HG03520 (cell line): ENCODE measurements around the gene ETS1.

Experiments used
- ATAC-seq: cut with Tn5 transposase; IDR thresholded peaks from one replicate; pipeline ENCODE4 v1.9.1; 2021; ENCODE audit warnings: mild to moderate bottlenecking, moderate library complexity; ENCODE audit not compliant: unreplicated experiment

ETS1 gene

GRCh38 chr11:128587415-128587814 is at the start of gene ETS1:
Gene ETS1, minus strand, starts transcription at chr11:128587558. Its CDS starts 14,428 bp downstream, at chr11:128573130.
- ATAC-seq: no peak

GRCh38 chr11:128634395-128634794 is 47.0 kb upstream of the ETS1 start:
- ATAC-seq: no peak

GRCh38 chr11:128633384-128633965 is 46.1 kb upstream of the ETS1 start:
- ATAC-seq: no peak

DNA sequence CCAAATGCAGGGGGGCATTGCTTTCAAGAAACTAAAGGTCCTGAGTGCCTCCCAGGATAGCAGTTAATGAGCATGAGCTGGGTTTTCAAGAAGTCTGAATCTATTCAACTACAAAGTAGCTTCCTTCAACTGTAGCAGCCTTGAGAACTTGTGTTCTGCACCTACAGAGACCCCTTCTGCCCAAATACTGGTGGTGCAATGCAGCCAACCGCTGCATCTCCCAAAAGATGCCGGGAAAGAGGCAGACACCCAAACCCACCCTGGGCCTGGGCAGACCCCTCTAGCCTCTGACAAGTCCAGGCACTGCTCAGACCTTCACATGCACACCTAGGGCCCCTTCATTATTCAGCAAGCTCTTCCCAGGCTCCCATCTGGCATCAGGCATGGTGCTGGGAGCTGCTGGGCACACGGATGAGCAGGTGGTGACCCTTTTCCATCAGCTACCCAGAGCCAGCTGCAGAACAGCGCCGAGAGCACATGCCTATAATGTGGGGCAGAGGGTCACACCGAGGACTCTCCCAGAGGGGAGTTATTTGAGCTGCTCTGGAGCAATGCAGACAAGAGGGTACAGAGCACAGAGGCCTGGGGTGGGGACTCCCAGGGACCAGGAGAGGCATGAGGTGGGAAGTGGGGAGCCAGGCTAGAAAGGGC is 44.9 kb upstream of the ETS1 start:
- ATAC-seq: peak; percentile 35

- peak; percentile 56 for ATAC-seq
Measured at GRCh38 chr11:128630367-128631230, 43.2 kb upstream of the ETS1 start.

DNA sequence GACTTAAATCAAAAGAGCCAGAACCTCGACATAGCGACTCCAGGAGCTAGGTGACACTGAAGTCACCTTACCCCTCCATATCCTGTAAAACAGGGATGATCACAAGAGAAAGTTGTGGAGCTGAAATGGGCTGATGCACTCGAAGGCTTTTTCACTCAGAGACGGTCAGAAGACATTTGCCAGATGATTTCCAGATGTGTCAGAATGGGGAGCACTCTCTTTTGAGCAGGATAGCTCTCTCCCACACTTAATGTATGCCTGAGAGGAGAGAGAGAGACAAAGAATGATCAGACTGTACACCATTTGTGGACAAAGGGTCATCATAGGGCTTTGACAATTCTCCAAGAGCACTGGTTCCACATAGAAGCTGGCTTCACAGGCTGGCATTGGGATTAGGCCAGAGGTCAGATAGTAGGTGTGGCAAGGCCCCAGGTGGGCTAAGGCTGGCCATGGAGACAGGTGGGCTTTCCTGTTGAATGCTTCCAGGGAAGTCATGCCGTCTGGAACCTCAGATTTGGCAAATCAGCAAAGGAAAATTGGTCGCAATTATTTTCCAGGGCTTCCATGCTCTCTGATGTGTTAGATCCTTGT is 42.3 kb upstream of the ETS1 start:
- no peak for ATAC-seq

DNA sequence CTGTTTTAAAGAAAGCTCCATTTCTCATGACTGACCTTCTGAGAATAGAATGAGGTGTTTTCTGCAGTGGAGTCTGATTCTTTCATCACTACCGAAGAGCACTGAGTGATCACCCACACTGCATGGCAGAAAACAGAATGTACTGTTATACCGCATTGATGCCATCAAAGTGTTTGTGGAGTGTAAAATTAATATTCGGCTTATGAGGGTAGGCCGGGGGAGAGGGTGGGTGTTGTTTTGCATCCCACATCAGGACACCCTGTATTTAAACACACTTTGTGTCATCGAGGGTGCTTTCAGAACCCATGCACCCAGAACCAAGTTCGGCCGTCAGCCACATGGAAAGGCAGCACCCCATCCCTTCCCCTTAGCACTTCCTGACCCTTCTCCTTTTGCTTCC is 41.3 kb upstream of the ETS1 start:
- ATAC-seq: no peak

GRCh38 chr11:128628325-128628673 is 40.9 kb upstream of the ETS1 start:
- peak; percentile 3 for ATAC-seq

DNA sequence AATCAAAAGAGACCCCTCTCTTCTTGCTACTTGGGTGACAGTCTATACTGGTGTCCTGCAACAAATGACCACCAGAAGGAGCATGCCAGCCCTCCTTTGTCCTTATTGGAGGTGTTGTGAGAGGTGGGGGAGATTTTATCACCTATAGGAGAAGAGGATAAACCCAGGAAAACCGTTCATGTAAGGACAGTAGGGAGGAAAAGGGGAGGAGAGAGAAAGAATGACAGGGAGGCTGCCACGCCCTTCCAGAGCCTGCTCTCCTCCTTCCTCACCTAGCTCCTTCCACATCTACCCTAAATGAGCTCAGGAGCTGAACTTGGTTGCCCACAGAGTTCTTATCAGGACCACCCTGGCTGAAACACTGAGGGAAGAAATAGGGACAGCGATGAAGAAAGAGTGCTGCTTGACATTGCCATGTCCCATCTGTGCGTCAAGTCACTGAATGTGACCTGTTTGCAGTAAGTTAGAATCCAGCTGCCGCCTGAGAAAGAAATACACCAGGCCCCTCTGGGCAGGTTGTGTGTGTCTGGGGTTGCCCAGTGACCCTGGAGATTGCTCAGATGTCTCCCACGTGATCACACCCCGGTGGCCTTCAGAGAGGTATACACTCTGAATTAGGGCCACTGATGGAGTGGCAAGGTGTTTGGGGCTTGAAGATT is 40.4 kb upstream of the ETS1 start:
- ATAC-seq: peak; percentile 31

GRCh38 chr11:128626913-128627665 is 39.7 kb upstream of the ETS1 start:
- no peak for ATAC-seq

DNA sequence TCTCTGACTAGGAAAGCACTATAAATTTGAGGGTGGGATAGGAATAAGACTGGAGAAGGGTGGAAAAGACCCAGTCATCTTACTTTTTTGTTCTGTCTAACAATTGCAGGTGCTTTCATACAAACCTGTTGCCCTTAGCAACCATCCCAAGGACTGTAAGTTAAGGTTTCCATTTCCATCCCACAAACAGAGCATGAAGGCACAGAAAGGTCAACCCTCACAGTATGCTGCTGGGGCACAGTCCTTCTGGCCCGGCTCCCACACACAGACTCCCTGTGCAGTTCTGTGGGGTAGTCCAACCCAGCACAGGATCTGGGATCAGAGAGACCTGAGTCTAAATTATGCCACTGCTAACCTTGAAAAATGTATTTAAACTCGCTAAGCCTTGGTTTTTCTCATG is 38.4 kb upstream of the ETS1 start:
- no peak for ATAC-seq

- no peak for ATAC-seq
Measured at GRCh38 chr11:128625326-128625725, 38.0 kb upstream of the ETS1 start.

- ATAC-seq: no peak
Measured at GRCh38 chr11:128624269-128625175, 37.2 kb upstream of the ETS1 start.

GRCh38 chr11:128623091-128623490 is 35.7 kb upstream of the ETS1 start:
- no peak for ATAC-seq

GRCh38 chr11:128621601-128622501 is 34.5 kb upstream of the ETS1 start:
- ATAC-seq: no peak

DNA sequence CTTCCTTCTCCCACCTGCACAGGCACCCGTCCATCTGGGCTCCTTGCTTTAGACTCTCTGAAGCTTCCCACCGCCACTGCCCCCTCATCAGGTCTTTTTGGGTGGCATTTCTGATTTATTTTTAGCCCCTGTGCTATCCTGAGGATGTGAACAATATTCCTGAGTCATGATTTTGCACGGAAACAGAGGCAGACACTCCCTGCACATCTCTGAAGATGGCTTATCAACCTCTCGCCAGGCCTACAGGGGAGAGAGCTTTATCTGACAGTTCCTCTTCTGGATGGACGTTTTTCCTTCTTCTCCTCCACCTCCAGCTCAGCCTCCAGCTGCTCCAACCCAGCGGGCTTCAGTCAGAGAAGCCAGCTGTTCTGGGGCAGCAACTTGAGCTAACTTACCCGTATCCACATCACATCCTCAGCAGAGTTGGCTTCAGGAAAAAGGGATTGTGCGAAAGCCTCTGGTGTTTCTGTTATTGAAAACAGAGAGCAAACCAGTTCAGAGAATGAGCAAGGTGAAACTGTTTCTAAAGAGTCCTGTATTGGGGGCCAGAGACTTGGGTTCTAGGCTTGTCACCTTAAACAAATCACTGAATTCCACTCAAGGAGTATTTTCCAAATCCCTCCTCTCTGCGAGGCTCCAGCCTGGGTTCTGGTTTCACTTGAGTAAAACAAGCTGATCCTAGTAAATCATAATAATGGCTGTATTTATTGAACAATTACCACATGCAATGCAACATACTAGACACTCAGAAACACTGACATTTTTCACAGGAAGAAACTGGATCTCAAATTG is 33.1 kb upstream of the ETS1 start:
- no peak for ATAC-seq

DNA sequence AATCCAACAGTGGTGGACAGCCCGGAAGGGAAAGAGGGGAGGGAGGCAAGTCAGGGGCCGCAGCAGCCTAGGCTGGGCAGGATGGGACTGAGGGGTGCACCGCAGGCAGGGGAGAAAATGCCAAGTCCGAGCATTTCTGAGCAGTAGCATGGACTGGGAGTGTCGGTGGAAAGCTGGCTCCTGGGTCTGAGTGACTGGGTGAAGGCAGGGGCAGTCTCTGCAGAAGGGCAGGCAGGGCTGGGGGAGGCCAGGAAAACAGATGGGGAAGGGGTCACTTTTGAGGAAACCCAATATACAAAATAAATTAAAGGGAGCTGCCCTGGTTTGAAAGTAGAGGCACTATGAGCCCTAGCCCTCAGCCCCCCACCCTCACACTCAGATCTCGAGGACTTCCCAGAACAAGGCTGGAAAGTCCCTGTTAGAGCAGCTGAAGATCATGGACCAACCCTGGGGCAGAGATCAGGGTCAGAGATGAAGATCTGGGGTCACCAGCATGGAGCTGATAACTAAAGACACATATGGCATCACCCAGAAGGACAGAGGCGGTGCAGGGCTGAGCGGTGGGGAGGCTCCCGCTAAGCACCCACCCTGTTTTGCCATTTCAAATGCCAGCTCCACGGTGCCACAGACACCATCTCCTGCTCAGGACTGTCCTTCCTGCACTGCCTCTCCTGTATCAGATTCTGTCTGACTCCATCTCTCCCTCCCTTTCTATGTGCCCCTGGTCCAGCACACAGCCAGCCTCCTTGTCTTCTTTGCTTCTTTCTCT is 32.4 kb upstream of the ETS1 start:
- no peak for ATAC-seq
